Activated naive CD4-positive, alpha-beta T cell treated with anti-CD3 and anti-CD28 coated beads, Interleukin-2, amount 50 U/mL, for 24 hours (primary cell): Measurements from ENCODE around the gene ADH1A.
"Not testable (repeated sequence)": the region's sequence is repeated elsewhere in the genome, so short reads cannot be mapped to it uniquely, and the experiment has no call there.

Experiments used
- H3K27ac Mint-ChIP-seq: one replicate; pipeline ENCODE4 v1.8.0; 2021; ENCODE audit warnings: mild to moderate bottlenecking, mixed read lengths
- H3K27me3 Mint-ChIP-seq: one replicate; pipeline ENCODE4 v1.8.0; 2021; ENCODE audit warnings: mixed read lengths
- H3K36me3 Mint-ChIP-seq: one replicate; pipeline ENCODE4 v1.8.0; 2021; ENCODE audit warnings: mixed read lengths
- H3K4me1 Mint-ChIP-seq: one replicate; pipeline ENCODE4 v1.8.0; 2021; ENCODE audit warnings: mixed read lengths
- H3K4me3 Mint-ChIP-seq: one replicate; pipeline ENCODE4 v1.8.0; 2021; ENCODE audit warnings: mild to moderate bottlenecking, mixed read lengths
- H3K9me3 Mint-ChIP-seq: one replicate; pipeline ENCODE4 v1.8.0; 2021; ENCODE audit warnings: mixed read lengths

Gene ADH1A

DNA sequence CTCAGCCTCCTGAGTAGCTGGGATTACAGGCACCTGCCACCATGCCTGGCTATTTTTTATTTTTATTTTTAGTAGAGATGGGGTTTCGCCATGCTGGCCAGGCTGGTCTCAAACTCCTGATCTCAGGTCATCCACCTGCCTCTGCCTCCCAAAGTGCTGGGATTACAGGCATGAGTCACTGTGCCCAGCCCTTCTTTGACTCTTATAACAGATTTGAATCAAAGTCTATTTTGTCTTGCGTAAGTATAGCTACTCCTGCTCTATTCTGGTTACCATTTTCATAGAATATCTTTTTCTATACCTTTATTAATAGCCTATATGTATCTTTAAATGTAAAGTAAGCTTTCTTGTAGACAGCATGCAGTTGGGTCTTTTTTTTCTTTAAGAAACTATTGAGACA, 57.4 kb downstream of the ADH1A start:
- not testable (repeated sequence) for H3K4me3 Mint-ChIP-seq, H3K4me1 Mint-ChIP-seq, H3K36me3 Mint-ChIP-seq, H3K27me3 Mint-ChIP-seq, H3K27ac Mint-ChIP-seq
- peaks cover 11% of the 10 kb centered on the region for H3K9me3 Mint-ChIP-seq

DNA sequence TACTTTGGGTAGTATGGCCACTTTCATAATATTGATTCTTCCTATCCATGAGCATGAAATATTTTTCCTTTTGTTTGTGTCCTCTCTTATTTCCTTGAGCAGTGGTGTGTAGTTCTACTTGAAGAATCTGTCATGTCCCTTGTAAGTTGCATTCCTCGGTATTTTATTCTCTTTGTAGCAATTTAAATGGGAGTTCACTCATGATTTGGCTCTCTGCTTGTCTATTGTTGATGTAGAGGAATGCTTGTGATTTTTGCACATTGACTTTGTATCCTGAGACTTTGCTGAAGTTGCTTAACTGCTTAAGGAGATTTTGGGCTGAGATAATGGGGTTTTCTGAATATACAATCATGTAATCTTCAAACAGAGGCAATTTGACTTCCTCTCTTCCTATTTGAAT, 62.1 kb downstream of the ADH1A start:
- H3K4me1 Mint-ChIP-seq, H3K36me3 Mint-ChIP-seq, H3K4me3 Mint-ChIP-seq: not testable (repeated sequence)

DNA sequence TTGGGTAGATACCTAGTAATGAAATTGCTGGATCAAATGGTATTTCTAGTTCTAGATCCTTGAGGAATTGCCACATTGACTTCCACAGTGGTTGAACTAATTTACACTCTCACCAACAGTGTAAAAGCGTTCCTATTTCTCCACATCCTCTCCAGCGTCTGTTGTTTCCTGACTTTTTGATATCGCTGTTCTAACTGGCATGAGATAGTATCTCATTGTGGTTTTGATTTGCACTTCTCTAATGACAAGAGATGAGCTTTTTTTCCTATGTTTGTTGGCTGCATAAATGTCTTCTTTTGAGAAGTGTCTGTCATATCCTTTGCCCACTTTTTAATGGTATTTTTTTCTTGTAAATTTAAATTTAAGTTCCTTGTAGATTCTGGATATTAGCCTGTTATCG, 63.1 kb downstream of the ADH1A start:
- not testable (repeated sequence) for H3K27me3 Mint-ChIP-seq, H3K9me3 Mint-ChIP-seq, H3K27ac Mint-ChIP-seq

More for the DNA sequence above, 62.1 kb downstream of the ADH1A start:
- not testable (repeated sequence) for H3K9me3 Mint-ChIP-seq, H3K27me3 Mint-ChIP-seq, H3K27ac Mint-ChIP-seq

More for the DNA sequence above, 63.1 kb downstream of the ADH1A start:
- H3K36me3 Mint-ChIP-seq, H3K4me3 Mint-ChIP-seq, H3K4me1 Mint-ChIP-seq: not testable (repeated sequence)
